B cell (primary cell): ENCODE measurements around the gene ZDHHC18.

Experiments
- CTCF ChIP-seq: fragments of 200-600 bp; IDR thresholded peaks from one replicate; pipeline ENCODE4 v1.8.0; 2022; ENCODE audit warnings: antibody characterized with exemption, mild to moderate bottlenecking
- EZH2 ChIP-seq: IDR thresholded peaks from 2 replicates; pipeline ENCODE4 v1.6.1; 2012; ENCODE audit warnings: borderline replicate concordance, low read depth, mild to moderate bottlenecking, moderate library complexity, low read length; ENCODE audit not compliant: insufficient read depth, poor library complexity, severe bottlenecking

GRCh38 chr1:26787706-26788514, 38.6 kb upstream of the ZDHHC18 start, which contains the start of gene PIGV:
- TF ChIP-seq CTCF (no peak), EZH2 (no peak)
